K562 (cell line): ENCODE data around the gene DYNLT2B. TPM values are rescaled to one million over a fixed set of nuclear protein-coding genes. Genes with fewer than 3 reads are reported as not detected.

Source experiments
- ADNP ChIP-seq: fragments of 200-800 bp; sonication (Bioruptor generic); IDR thresholded peaks from 2 replicates; pipeline ENCODE4 v1.6.1; 2016; ENCODE audit warnings: missing genetic modification characterization, missing compliant biosample characterization
- ARNT ChIP-seq, 2 experiments: fragments of 450-650 bp; IDR thresholded peaks; 2 replicates each; pipeline ENCODE4 v1.6.1; 2016; ENCODE audit warnings: mild to moderate bottlenecking in 1 of 2
- CAMTA2 ChIP-seq: fragments of 250-450 bp; sonication (Bioruptor Pico); conservative IDR thresholded peaks from 2 replicates; pipeline ENCODE4 v1.5.1; 2022
- CBX3 ChIP-seq, 2 experiments: IDR thresholded peaks; 1 replicate in 1 of 2; 2 replicates in 1 of 2; pipeline ENCODE4 v1.6.1; 2012; ENCODE audit warnings: inconsistent platforms in 2 of 2, low read length in 2 of 2, borderline replicate concordance in 1 of 2, control low read depth in 1 of 2
- CTBP1 ChIP-seq: fragments of 450-650 bp; IDR thresholded peaks from 2 replicates; pipeline ENCODE4 v1.6.1; 2016; ENCODE audit warnings: borderline replicate concordance
- ELK3 ChIP-seq: fragments of 450-650 bp; formaldehyde crosslinking; IDR thresholded peaks from 2 replicates; pipeline ENCODE4 v1.4.0; 2020; ENCODE audit warnings: mild to moderate bottlenecking
- EWSR1 ChIP-seq: fragments of 450-650 bp; IDR thresholded peaks from 2 replicates; pipeline ENCODE4 v1.6.1; 2018; ENCODE audit warnings: borderline replicate concordance, mild to moderate bottlenecking, low read depth, moderate library complexity; ENCODE audit not compliant: partially characterized antibody
- HNRNPH1 ChIP-seq: fragments of 200-400 bp; formaldehyde crosslinking; optimal IDR thresholded peaks from 2 replicates; pipeline ENCODE3; 2017; ENCODE audit warnings: low read depth, mild to moderate bottlenecking, low read length, moderate library complexity
- KLF13 ChIP-seq: fragments of 450-650 bp; IDR thresholded peaks from 2 replicates; pipeline ENCODE4 v1.6.1; 2016; ENCODE audit warnings: missing genetic modification characterization, low read depth, mild to moderate bottlenecking, missing compliant biosample characterization, moderate library complexity, borderline replicate concordance
- MNT ChIP-seq, 2 experiments: fragments of 450-650 bp; conservative IDR thresholded peaks; 2 replicates each; pipeline ENCODE4 v1.6.1; 2017; ENCODE audit warnings: mild to moderate bottlenecking in 2 of 2, moderate library complexity in 2 of 2
- NR1H2 ChIP-seq: sonication (generic); formaldehyde crosslinking; IDR thresholded peaks from 2 replicates; pipeline ENCODE4 v1.4.0; 2020; ENCODE audit warnings: mild to moderate bottlenecking, missing genetic modification reagents
- NR3C1 ChIP-seq: sonication (generic); formaldehyde crosslinking; IDR thresholded peaks from 2 replicates; pipeline ENCODE4 v1.8.1; 2022; ENCODE audit warnings: missing genetic modification reagents
- NR4A1 ChIP-seq, 2 experiments: fragments of 250-450 bp in 1 of 2; fragments of 450-650 bp in 1 of 2; sonication (Bioruptor Pico) in 1 of 2; IDR thresholded peaks; 2 replicates each; pipeline versions ENCODE4 v1.4.0 to v1.6.1; 2016 to 2020; ENCODE audit warnings: mild to moderate bottlenecking in 2 of 2, missing compliant biosample characterization in 1 of 2, missing genetic modification characterization in 1 of 2, moderate library complexity in 1 of 2
- PCBP1 ChIP-seq: fragments of 200-400 bp; formaldehyde crosslinking; IDR thresholded peaks from 2 replicates; pipeline ENCODE4 v1.6.1; 2018; ENCODE audit warnings: mild to moderate bottlenecking, low read depth, low read length; ENCODE audit not compliant: poor library complexity, severe bottlenecking
- PHB2 ChIP-seq: fragments of 450-650 bp; IDR thresholded peaks from 2 replicates; pipeline ENCODE4 v1.6.1; 2017; ENCODE audit warnings: low read depth
- ZBTB5 ChIP-seq: fragments of 450-650 bp; IDR thresholded peaks from 2 replicates; pipeline ENCODE4 v1.6.1; 2017; ENCODE audit warnings: antibody characterized with exemption
- ZNF347 ChIP-seq: fragments of 450-650 bp; formaldehyde crosslinking; IDR thresholded peaks from 2 replicates; pipeline ENCODE4 v1.4.0; 2020; ENCODE audit warnings: low read depth, mild to moderate bottlenecking, moderate library complexity
- ZNF384 ChIP-seq: IDR thresholded peaks from 2 replicates; pipeline ENCODE4 v1.6.1; 2012; ENCODE audit warnings: low read depth, low read length, improper control_type of control experiment
- ZNF766 ChIP-seq: fragments of 200-800 bp; sonication (Bioruptor generic); conservative IDR thresholded peaks from 2 replicates; pipeline ENCODE4 v1.6.1; 2016; ENCODE audit warnings: missing genetic modification characterization, missing compliant biosample characterization
- polyA plus RNA-seq, 8 experiments: library from polyadenylated mRNA; depleted of rRNA in 4 of 8; stranded (reverse) in 5 of 8; unstranded in 3 of 8; fragments of >200 nt; fragmentation: Nextera tagmentation in 2 of 8; fragmentation: Illumina TruSeq in 1 of 8; extraction: Ambion mirVana in 2 of 8; extraction: Trizol in 1 of 8; gene quantifications; 2 replicates each; pipeline versions ENCODE4 v1.2.1 to v1.2.3, GENCODE V29; 2011 to 2014; ENCODE audit warnings: inconsistent platforms in 1 of 8, missing spikeins in 1 of 8
- total RNA-seq, 7 experiments: library from RNA; depleted of rRNA in 6 of 7; stranded (reverse); fragments of >200 nt in 6 of 7; fragmentation: Illumina TruSeq in 2 of 7; extraction: Trizol in 2 of 7; gene quantifications; 2 replicates each; pipeline versions ENCODE4 v1.2.1 to v1.2.3, GENCODE V29; 2011 to 2021; ENCODE audit warnings: low replicate concordance in 1 of 7
- TF ChIP-seq, protein P1 (sequence below): sonication (generic); formaldehyde crosslinking; IDR thresholded peaks from 2 replicates; pipeline ENCODE4 v1.8.0; 2022; ENCODE audit warnings: mild to moderate bottlenecking, missing genetic modification reagents, borderline replicate concordance

DYNLT2B gene
- total and polyA plus RNA-seq, 9 of the 15 experiments (the other 6 are each of a cell fraction or from before 2014, with no cell fraction given), result 6.5 to 19.9 (median 8.7) TPM

DNA sequence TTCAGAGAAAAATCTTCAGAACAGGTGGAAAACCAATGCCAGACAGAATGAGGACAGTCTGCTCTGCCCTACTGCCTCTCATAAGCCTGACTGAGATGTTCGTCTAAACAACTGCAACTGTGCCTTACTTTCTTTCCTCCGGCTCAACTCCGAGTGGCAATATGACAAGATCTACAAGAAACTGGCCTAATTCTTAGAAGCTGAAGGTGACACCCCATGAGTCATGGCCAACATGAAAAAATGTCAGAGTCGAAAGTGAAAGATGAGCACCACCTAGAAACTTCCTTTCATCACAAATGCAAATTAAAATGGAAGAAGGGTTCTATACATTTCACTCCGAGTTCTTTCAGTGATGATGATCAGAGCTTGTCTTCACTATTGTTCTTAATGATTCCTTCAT lies 43.5 kb downstream of the DYNLT2B start (continued):
- TF ChIP-seq, protein P1, sequence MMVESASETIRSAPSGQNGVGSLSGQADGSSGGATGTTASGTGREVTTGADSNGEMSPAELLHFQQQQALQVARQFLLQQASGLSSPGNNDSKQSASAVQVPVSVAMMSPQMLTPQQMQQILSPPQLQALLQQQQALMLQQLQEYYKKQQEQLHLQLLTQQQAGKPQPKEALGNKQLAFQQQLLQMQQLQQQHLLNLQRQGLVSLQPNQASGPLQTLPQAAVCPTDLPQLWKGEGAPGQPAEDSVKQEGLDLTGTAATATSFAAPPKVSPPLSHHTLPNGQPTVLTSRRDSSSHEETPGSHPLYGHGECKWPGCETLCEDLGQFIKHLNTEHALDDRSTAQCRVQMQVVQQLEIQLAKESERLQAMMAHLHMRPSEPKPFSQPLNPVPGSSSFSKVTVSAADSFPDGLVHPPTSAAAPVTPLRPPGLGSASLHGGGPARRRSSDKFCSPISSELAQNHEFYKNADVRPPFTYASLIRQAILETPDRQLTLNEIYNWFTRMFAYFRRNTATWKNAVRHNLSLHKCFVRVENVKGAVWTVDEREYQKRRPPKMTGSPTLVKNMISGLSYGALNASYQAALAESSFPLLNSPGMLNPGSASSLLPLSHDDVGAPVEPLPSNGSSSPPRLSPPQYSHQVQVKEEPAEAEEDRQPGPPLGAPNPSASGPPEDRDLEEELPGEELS (CRISPR knock-in tag), result no peak
- TF ChIP-seq ZNF766 (no peak), NR1H2 (CRISPR knock-in tag) (no peak), CTBP1 (peak; percentile 23; the same call in 1 of the 2 replicates), CBX3 (IDR thresholded peaks at IDR 0.05; ENCODE audit: borderline replicate concordance in 1 of 2, low read length in 2 of 2) (peak in 1 of 2 experiments; percentile 47; a peak in 1 of 3 replicates), PCBP1 (no peak), ELK3 (CRISPR knock-in tag) (no peak), EWSR1 (no peak), HNRNPH1 (no peak), ZNF347 (CRISPR knock-in tag) (no peak), CAMTA2 (CRISPR knock-in tag) (no peak), KLF13 (tag) (no peak), ADNP (tag) (no peak), NR4A1 (CRISPR knock-in tag; IDR thresholded peaks at IDR 0.05) (no peak), NR4A1 (tag; IDR thresholded peaks at IDR 0.05) (no peak), MNT (conservative IDR thresholded peaks at IDR 0.05) (0 out of 4 replicates have a peak, but pooled peaks of 1 of the 2 experiments have one; percentile 55), ZNF384 (peak; percentile 84), NR3C1 (CRISPR knock-in tag) (no peak), ZBTB5 (no peak), PHB2 (no peak), ARNT (IDR thresholded peaks at IDR 0.05) (peak in 1 of 2 experiments; percentile 48; a peak in 1 of 4 replicates)
